ENCODE measurements around the gene SRSF12. TPM values are rescaled to one million over a fixed set of nuclear protein-coding genes. Genes with fewer than 3 reads are reported as not detected.

SRSF12 gene
- total RNA-seq = 1 to 10 TPM; 1.0 to 5.7 TPM

DNA sequence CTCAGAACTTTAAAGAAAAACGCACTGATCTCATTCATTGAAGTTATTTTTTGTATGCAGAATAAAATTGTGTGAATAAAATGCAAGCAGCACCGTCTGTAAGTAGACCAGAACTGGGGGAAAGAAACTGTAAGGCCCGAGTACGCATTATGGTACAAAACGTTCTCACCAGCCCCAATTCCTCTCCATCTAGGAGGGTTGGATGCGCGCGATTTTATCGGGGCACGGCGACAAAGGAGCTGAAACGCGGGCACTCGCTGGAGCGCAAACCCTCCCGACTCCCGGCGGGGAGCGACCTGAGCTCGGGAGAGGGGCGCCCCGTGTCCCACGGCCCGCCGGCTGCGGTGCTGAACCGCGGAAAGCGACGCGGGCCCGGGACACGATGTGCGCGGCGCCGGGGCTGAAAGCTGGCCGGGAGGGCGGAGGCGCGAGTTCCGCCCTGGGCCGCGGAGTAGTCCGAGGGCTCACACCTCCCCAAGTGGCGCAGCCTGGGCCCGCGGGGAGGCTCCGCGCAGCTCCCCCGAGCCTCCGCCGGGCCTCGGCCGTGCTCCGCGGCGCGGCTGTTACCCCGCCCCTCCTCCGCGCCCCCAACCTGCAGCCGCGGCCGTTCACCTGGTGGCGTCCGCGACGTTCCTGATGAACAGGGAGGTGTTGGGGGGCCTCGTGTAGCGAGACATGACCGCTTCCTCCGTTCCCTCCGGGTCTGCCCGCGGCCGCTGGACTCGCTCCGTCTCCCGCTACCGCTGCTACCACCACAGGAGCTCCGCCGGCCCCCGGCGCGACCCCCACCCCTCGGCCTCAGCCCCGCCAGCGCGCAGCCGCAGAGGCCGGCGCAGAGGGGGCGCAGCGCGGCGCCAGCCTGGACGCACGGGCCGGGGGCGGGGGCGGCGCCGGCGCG lies at the start of gene SRSF12:
Gene SRSF12 (minus strand): TSS at position 861 of the 898 bp plus-strand sequence. CDS start 184 bp downstream, at position 677.
- peak within 1 kb of the TSS; percentile 13 to 38 for H3K27ac ChIP-seq
- no peaks in the 10 kb centered on the region for H3K36me3 ChIP-seq
- TF ChIP-seq, protein P1, sequence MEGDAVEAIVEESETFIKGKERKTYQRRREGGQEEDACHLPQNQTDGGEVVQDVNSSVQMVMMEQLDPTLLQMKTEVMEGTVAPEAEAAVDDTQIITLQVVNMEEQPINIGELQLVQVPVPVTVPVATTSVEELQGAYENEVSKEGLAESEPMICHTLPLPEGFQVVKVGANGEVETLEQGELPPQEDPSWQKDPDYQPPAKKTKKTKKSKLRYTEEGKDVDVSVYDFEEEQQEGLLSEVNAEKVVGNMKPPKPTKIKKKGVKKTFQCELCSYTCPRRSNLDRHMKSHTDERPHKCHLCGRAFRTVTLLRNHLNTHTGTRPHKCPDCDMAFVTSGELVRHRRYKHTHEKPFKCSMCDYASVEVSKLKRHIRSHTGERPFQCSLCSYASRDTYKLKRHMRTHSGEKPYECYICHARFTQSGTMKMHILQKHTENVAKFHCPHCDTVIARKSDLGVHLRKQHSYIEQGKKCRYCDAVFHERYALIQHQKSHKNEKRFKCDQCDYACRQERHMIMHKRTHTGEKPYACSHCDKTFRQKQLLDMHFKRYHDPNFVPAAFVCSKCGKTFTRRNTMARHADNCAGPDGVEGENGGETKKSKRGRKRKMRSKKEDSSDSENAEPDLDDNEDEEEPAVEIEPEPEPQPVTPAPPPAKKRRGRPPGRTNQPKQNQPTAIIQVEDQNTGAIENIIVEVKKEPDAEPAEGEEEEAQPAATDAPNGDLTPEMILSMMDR (IDR thresholded peaks at IDR 0.05) = peak in 2 of 4 experiments; percentile 8 to 20
- TF ChIP-seq POLR2AphosphoS5 (IDR thresholded peaks at IDR 0.05) = no peak
- no peaks in the 10 kb centered on the region for H3K4me1 ChIP-seq (replicated peaks)
- under 1% methylated on average over 46 of the region's 106 CpGs for WGBS
- no peaks in the 10 kb centered on the region for H3K27me3 ChIP-seq (replicated peaks; ENCODE audit: insufficient read depth)
- no peaks in the 10 kb centered on the region for H3K9me3 ChIP-seq
- H3K4me3 ChIP-seq = peak within 1 kb of the TSS; percentile 47 to 65
- DNase-seq (ENCODE audit: low spot score) = peak; percentile 19
- intact Hi-C loops (cut with DNase I) = loop anchor here (2.0 to 5.0 kb wide), 2 partner anchors 35 to 135 kb away; partner anchors contain the start of gene PNRC1

DNA sequence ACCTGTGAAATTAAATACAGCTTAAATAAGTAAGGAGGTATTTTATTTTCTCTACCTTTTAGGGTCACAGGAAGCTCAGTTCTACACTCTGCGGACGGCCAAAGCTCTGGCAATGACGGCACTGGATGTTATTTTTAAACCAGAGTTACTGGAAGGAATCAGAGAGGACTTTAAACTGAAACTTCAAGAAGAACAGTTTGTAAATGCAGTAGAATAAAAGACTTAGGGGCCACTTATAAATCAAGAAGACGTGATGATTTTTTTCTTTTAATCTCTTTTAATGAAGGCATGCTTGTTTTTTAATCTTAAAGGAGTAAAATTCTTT lies 44.1 kb upstream of the SRSF12 start:
- intact Hi-C loops (cut with DNase I) = no loop called here
- Histone ChIP-seq H3K4me1 (replicated peaks) (no peaks in the 10 kb centered on the region), H3K27me3 (replicated peaks; ENCODE audit: insufficient read depth) (no peaks in the 10 kb centered on the region), H3K27ac (peak overlapping the region; percentile 38 to 55), H3K4me3 (no peak overlapping the region), H3K36me3 (no peaks in the 10 kb centered on the region), H3K9me3 (no peaks in the 10 kb centered on the region)
- TF ChIP-seq, protein P1 (IDR thresholded peaks at IDR 0.05) = no peak
- TF ChIP-seq POLR2AphosphoS5 (IDR thresholded peaks at IDR 0.05) = peak; percentile 32
- DNase-seq (ENCODE audit: low spot score) = no peak
- WGBS = 47% methylated on average over 4 of the region's 4 CpGs

DNA sequence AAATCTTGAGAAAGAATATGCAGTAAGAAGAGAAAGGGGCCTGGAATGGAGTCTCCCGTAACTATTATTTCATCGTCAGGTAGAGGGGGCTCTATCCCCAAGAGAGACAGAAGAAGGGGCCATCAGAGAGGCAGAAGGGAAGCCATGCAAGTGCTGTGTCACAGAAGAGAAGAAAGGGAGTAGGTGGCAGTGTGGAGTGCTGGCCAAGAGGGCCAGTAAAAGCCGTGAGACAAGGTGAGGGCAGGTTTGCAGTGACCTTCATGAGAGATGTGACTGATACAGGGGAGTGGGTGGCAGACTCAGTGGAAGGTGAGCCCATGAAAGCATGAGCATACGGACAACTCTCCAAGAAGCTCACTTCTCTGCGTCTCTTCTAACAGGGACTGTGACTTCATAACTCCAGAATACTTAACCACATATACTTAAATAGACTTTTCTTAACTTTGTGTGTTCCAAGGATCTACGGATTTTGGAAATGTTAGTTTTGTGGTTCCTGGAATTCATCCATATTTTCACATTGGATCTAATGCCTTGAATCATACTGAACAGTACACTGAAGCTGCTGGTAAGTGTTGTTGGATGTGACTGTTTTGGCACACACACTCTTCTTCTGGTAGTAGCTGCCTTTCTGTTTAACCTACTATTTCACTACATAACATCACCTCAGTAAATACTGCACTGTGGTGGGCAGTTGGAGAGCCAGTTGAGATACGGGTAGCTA lies 43.6 kb upstream of the SRSF12 start:
- Histone ChIP-seq H3K36me3 (no peaks in the 10 kb centered on the region), H3K4me1 (replicated peaks) (no peaks in the 10 kb centered on the region), H3K9me3 (no peaks in the 10 kb centered on the region), H3K27me3 (replicated peaks; ENCODE audit: insufficient read depth) (no peaks in the 10 kb centered on the region), H3K27ac (peak overlapping the region; percentile 38 to 55), H3K4me3 (no peak overlapping the region)
- no peak for TF ChIP-seq POLR2A (IDR thresholded peaks at IDR 0.05)
- TF ChIP-seq POLR2AphosphoS5 (IDR thresholded peaks at IDR 0.05) = no peak
- TF ChIP-seq, protein P1 (IDR thresholded peaks at IDR 0.05) = no peak
- intact Hi-C loops (cut with DNase I) = no loop called here
- WGBS = 60% methylated on average over 7 of the region's 7 CpGs
- no peak for DNase-seq (ENCODE audit: low spot score)

DNA sequence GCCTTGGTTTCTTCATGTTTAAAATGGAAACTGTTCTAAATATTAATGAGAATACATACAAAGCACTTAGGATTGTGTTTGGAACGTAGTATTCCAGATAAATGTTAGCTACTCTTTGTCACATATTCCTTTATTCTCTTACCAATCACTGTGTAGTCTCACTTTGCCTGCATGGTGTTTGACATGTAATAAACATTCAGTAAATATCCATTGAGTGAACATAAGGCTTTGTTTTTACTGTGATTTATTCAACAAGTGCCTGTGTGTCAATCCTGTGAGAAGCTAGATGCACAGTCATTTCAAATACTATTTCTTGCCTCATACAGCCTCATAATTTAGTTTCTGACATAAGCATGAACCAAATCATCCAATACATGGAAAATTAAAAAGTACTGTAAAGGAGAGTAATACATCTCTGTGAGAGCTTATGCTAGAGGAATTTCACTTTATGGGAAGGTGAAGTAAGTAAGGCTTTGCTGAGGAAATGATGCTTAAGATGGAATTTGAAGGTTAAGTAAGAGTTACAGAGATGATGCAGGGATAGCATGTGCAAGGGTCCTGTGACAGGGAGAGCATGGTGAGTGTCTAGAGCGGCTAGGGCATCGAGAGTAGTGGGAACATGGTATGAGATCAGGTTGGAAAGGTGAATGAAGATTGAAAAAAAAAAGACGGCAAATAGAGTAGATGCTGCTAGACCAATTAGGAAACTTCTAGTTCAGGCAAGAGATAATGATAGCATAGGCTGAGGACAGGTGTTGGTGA lies 42.6 kb upstream of the SRSF12 start:
- TF ChIP-seq POLR2A (IDR thresholded peaks at IDR 0.05) (no peak), POLR2AphosphoS5 (IDR thresholded peaks at IDR 0.05) (no peak)
- TF ChIP-seq, protein P1 (IDR thresholded peaks at IDR 0.05) = no peak
- Histone ChIP-seq H3K9me3 (no peaks in the 10 kb centered on the region), H3K36me3 (no peaks in the 10 kb centered on the region), H3K27me3 (replicated peaks; ENCODE audit: insufficient read depth) (no peaks in the 10 kb centered on the region), H3K4me3 (no peak overlapping the region), H3K4me1 (replicated peaks) (no peaks in the 10 kb centered on the region), H3K27ac (peak overlapping the region in 1 of 2 donors; percentile 55)
- DNase-seq (ENCODE audit: low spot score) = no peak
- intact Hi-C loops (cut with DNase I) = no loop called here
- 92% methylated on average over 4 of the region's 4 CpGs for WGBS

All from prostate gland (tissue), 2 donors.